Esophagus squamous epithelium (tissue), 5 donors: ENCODE results near the gene S1PR3. TPM values are rescaled to one million over a fixed set of nuclear protein-coding genes. Genes with fewer than 3 reads are reported as not detected.

Experiments used
- DNase-seq: peaks from one replicate; lab custom pipeline; 2025; lab: John Stamatoyannopoulos, UW
- H3K27ac ChIP-seq, 4 donors: fragments of 200-600 bp; sonication (generic); one replicate each; pipeline ENCODE4 v1.5.1; 2016 to 2019; ENCODE audit warnings: mild to moderate bottlenecking in 1 of 4
- H3K27me3 ChIP-seq, 4 donors: fragments of 200-600 bp; sonication (generic); 1 replicate in 3 of 4; 2 replicates in 1 of 4; pipeline versions ENCODE4 v1.5.1 to v1.6.0; 2017 to 2021; ENCODE audit warnings: antibody characterized with exemption in 1 of 4
- H3K36me3 ChIP-seq, 3 donors: fragments of 200-600 bp; sonication (generic); one replicate each; pipeline ENCODE4 v1.5.1; 2016 to 2019
- H3K4me1 ChIP-seq, 3 donors: fragments of 200-600 bp; sonication (generic); one replicate each; pipeline ENCODE4 v1.5.1; 2017 to 2019
- H3K4me3 ChIP-seq, 4 donors: fragments of 200-600 bp; sonication (generic); 1 replicate in 3 of 4; 2 replicates in 1 of 4; pipeline ENCODE4 v1.5.1; 2016 to 2019; ENCODE audit warnings: mild to moderate bottlenecking in 2 of 4, moderate library complexity in 1 of 4
- H3K9me3 ChIP-seq, 3 donors: fragments of 200-600 bp; sonication (generic); one replicate each; pipeline ENCODE4 v1.5.1; 2016 to 2019
- CTCF ChIP-seq, 6 experiments: fragments of 450-650 bp in 4 of 6; fragments of 200-600 bp in 2 of 6; sonication (generic) in 2 of 6; IDR thresholded peaks; one replicate each; pipeline ENCODE4 v1.5.1; 2016 to 2019; ENCODE audit warnings: antibody characterized with exemption in 6 of 6, mild to moderate bottlenecking in 4 of 6, moderate library complexity in 4 of 6
- POLR2A ChIP-seq, 4 donors: fragments of 450-650 bp; IDR thresholded peaks; one replicate each; pipeline ENCODE4 v1.6.1; 2017; ENCODE audit warnings: antibody characterized with exemption in 4 of 4, mild to moderate bottlenecking in 4 of 4, moderate library complexity in 3 of 4
- WGBS, 2 donors: methylation state at CpG; one replicate each; pipeline ENCODE4 v1.1.5; 2018; 5-methylcytosine and 5-hydroxymethylcytosine counted together
- intact Hi-C: fragments of 100-400 bp; cut with DNase I; formaldehyde crosslinking; loops from one replicate; pipeline ENCODE4 v1.15.0; 2022
- total RNA-seq, 4 donors: library from RNA; depleted of rRNA; stranded (reverse); fragments of >200 nt; gene quantifications; one replicate each; pipeline ENCODE4 v1.1.0, GENCODE V29; 2016
- donor health status: DM: yes; HTN: yes; CAD: no.

S1PR3 gene
- total RNA-seq, 4 donors from 2014 or later = 1.3 to 14.3 (median 6.8) TPM

GRCh38 chr9:89005323-89005722, 14.1 kb downstream of the S1PR3 start:
- intact Hi-C loops = loop anchor here (10.0 kb wide), 1 partner anchor 269 kb away; no protein-coding TSS in a partner anchor
- 83 to 94% methylated on average over 3 to 9 of the region's 9 CpGs for WGBS, 2 donors
- DNase-seq = no peak
- Histone ChIP-seq H3K4me1 (peaks cover 6 to 15% (median 10%) of the 10 kb centered on the region in 3 donors), H3K4me3 (no peak overlapping the region), H3K9me3 (no peaks in the 10 kb centered on the region), H3K36me3 (no peaks in the 10 kb centered on the region), H3K27ac (no peak overlapping the region), H3K27me3 (peaks cover 0 to 11% (median 0%) of the 10 kb centered on the region in 4 donors)
- no peak for TF ChIP-seq POLR2A (IDR thresholded peaks at IDR 0.05)
- TF ChIP-seq CTCF (IDR thresholded peaks at IDR 0.05) = no peak

GRCh38 chr9:89006267-89006666, 15.0 kb downstream of the S1PR3 start:
- WGBS, 2 donors = 8 to 16% methylated on average over 2 of the region's 2 CpGs
- no peak for DNase-seq

GRCh38 chr9:89006996-89007967, 16.0 kb downstream of the S1PR3 start:
- Histone ChIP-seq H3K4me3 (no peak overlapping the region), H3K36me3 (no peaks in the 10 kb centered on the region), H3K27ac (no peak overlapping the region), H3K4me1 (no peaks in the 10 kb centered on the region), H3K9me3 (no peaks in the 10 kb centered on the region), H3K27me3 (no peaks in the 10 kb centered on the region)
- TF ChIP-seq POLR2A (IDR thresholded peaks at IDR 0.05) (no peak), CTCF (IDR thresholded peaks at IDR 0.05) (no peak)
- intact Hi-C loops = loop anchor here (10.0 kb wide), 1 partner anchor 268 kb away; no protein-coding TSS in a partner anchor
- DNase-seq = no peak
- WGBS, 2 donors = 47 to 60% methylated on average over 8 of the region's 9 CpGs

More at GRCh38 chr9:89006267-89006666, 15.0 kb downstream of the S1PR3 start:
- Histone ChIP-seq H3K27me3 (peaks cover 0 to 9% (median 0%) of the 10 kb centered on the region in 4 donors), H3K4me1 (peaks cover 0 to 6% (median under 1%) of the 10 kb centered on the region in 3 donors), H3K4me3 (no peak overlapping the region), H3K27ac (no peak overlapping the region), H3K36me3 (no peaks in the 10 kb centered on the region), H3K9me3 (no peaks in the 10 kb centered on the region)
- intact Hi-C loops = loop anchor here (10.0 kb wide), 1 partner anchor 269 kb away; no protein-coding TSS in a partner anchor
- no peak for TF ChIP-seq POLR2A (IDR thresholded peaks at IDR 0.05)
- TF ChIP-seq CTCF (IDR thresholded peaks at IDR 0.05) = no peak

GRCh38 chr9:89008055-89008743, 16.9 kb downstream of the S1PR3 start:
- Histone ChIP-seq H3K9me3 (no peaks in the 10 kb centered on the region), H3K4me1 (no peaks in the 10 kb centered on the region), H3K36me3 (no peaks in the 10 kb centered on the region), H3K4me3 (no peak overlapping the region), H3K27ac (no peak overlapping the region), H3K27me3 (no peaks in the 10 kb centered on the region)
- no peak for DNase-seq
- WGBS, 2 donors = 70 to 84% methylated on average over 4 to 8 of the region's 9 CpGs
- TF ChIP-seq CTCF (IDR thresholded peaks at IDR 0.05) = no peak
- TF ChIP-seq POLR2A (IDR thresholded peaks at IDR 0.05) = no peak
- intact Hi-C loops = loop anchor here (10.0 kb wide), 1 partner anchor 267 kb away; no protein-coding TSS in a partner anchor
